Measurements from ENCODE around the gene GRP.
"Not testable (repeated sequence)": the region's sequence is repeated elsewhere in the genome, so short reads cannot be mapped to it uniquely, and the experiment has no call there.

GRP gene

GRCh38 chr18:59229191-59229590 is 9.2 kb downstream of the GRP start:
- DNase-seq (ENCODE audit: low read depth in 3 of 3), result no peak

GRCh38 chr18:59229701-59230443 is 9.9 kb downstream of the GRP start:
- DNase-seq (ENCODE audit: low read depth in 3 of 3), result no peak

GRCh38 chr18:59231114-59231513 is 11.2 kb downstream of the GRP start:
- DNase-seq (ENCODE audit: low read depth in 3 of 3), result no peak

GRCh38 chr18:59231877-59232276 is 11.9 kb downstream of the GRP start:
- DNase-seq (ENCODE audit: low read depth in 3 of 3), result no peak

- DNase-seq (ENCODE audit: low read depth in 3 of 3), result no peak
Measured at GRCh38 chr18:59232309-59233016, 12.5 kb downstream of the GRP start.

GRCh38 chr18:59233017-59233410 is 13.1 kb downstream of the GRP start:
- no peak for DNase-seq (ENCODE audit: low read depth in 3 of 3)

- no peak for DNase-seq (ENCODE audit: low read depth in 3 of 3)
Measured at GRCh38 chr18:59238385-59238784, 18.4 kb downstream of the GRP start.

GRCh38 chr18:59239642-59240041 is 19.7 kb downstream of the GRP start:
- no peak for DNase-seq (ENCODE audit: low read depth in 3 of 3)

- no peak for DNase-seq (ENCODE audit: low read depth in 3 of 3)
Measured at GRCh38 chr18:59242906-59243305, 22.9 kb downstream of the GRP start.

- no peak for DNase-seq (ENCODE audit: low read depth in 3 of 3)
Measured at GRCh38 chr18:59246796-59247195, 26.8 kb downstream of the GRP start.

- no peak for DNase-seq (ENCODE audit: low read depth in 3 of 3)
Measured at GRCh38 chr18:59249199-59249774, 29.3 kb downstream of the GRP start.

GRCh38 chr18:59255491-59255890 is 35.5 kb downstream of the GRP start:
- DNase-seq (ENCODE audit: low read depth in 3 of 3), result not testable (repeated sequence)

GRCh38 chr18:59261842-59262241 is 41.9 kb downstream of the GRP start:
- DNase-seq (ENCODE audit: low read depth in 3 of 3), result not testable (repeated sequence)

- not testable (repeated sequence) for DNase-seq (ENCODE audit: low read depth in 3 of 3)
Measured at GRCh38 chr18:59262243-59262642, 42.3 kb downstream of the GRP start.

GRCh38 chr18:59263661-59264060 is 43.7 kb downstream of the GRP start:
- no peak for DNase-seq (ENCODE audit: low read depth in 3 of 3)

GRCh38 chr18:59264121-59264571 is 44.2 kb downstream of the GRP start:
- no peak for DNase-seq (ENCODE audit: low read depth in 3 of 3)

- DNase-seq (ENCODE audit: low read depth in 3 of 3), result no peak
Measured at GRCh38 chr18:59264651-59265245, 44.8 kb downstream of the GRP start.

GRCh38 chr18:59265246-59265973 is 45.5 kb downstream of the GRP start:
- no peak for DNase-seq (ENCODE audit: low read depth in 3 of 3)

- no peak for DNase-seq (ENCODE audit: low read depth in 3 of 3)
Measured at GRCh38 chr18:59265974-59266369, 46.0 kb downstream of the GRP start.

GRCh38 chr18:59266459-59266858 is 46.5 kb downstream of the GRP start:
- no peak for DNase-seq (ENCODE audit: low read depth in 3 of 3)

GRCh38 chr18:59266886-59267502 is 47.0 kb downstream of the GRP start:
- no peak for DNase-seq (ENCODE audit: low read depth in 3 of 3)
